Tibial artery (tissue), 4 donors: ENCODE data around the gene WDR49.

Experiments
- DNase-seq, 2 donors: peaks; one replicate each; pipeline ENCODE4 v3.0.0-alpha.2; 2019
- H3K27ac ChIP-seq, 2 donors: fragments of 200-600 bp; sonication (generic) in 1 of 2; 1 replicate in 1 of 2; 2 replicates in 1 of 2; pipeline ENCODE4 v1.5.1; 2018 to 2019; ENCODE audit warnings: mild to moderate bottlenecking in 1 of 2
- H3K27me3 ChIP-seq, 2 donors: fragments of 200-600 bp; sonication (generic) in 1 of 2; one replicate each; pipeline versions ENCODE4 v1.5.1 to v1.6.0; 2016 to 2019
- H3K36me3 ChIP-seq, 3 donors: fragments of 200-600 bp; sonication (generic) in 2 of 3; one replicate each; pipeline ENCODE4 v1.5.1; 2016 to 2019; ENCODE audit warnings: mild to moderate bottlenecking in 2 of 3
- H3K4me1 ChIP-seq, 4 donors: fragments of 200-600 bp; sonication (generic) in 2 of 4; 1 replicate in 3 of 4; 2 replicates in 1 of 4; pipeline ENCODE4 v1.5.1; 2016 to 2019
- H3K4me3 ChIP-seq, 2 donors: fragments of 200-600 bp; sonication (generic) in 1 of 2; 1 replicate in 1 of 2; 2 replicates in 1 of 2; pipeline ENCODE4 v1.5.1; 2018 to 2019; ENCODE audit warnings: mild to moderate bottlenecking in 2 of 2
- H3K9me3 ChIP-seq, 3 donors: fragments of 200-600 bp; sonication (generic) in 1 of 3; one replicate each; pipeline ENCODE4 v1.5.1; 2016 to 2019
- intact Hi-C: fragments of 100-400 bp; cut with DNase I; formaldehyde crosslinking; loops from one replicate; pipeline ENCODE4 v1.15.0; 2023; ENCODE audit warnings: low total_unique reads
- TF ChIP-seq, protein P1 (sequence below), 2 experiments: fragments of 200-600 bp in 1 of 2; fragments of 450-650 bp in 1 of 2; IDR thresholded peaks; one replicate each; pipeline ENCODE4 v1.5.1; 2017 to 2019; ENCODE audit warnings: antibody characterized with exemption in 2 of 2, mild to moderate bottlenecking in 1 of 2, moderate library complexity in 1 of 2

WDR49 gene

GRCh38 chr3:167521006-167521355, 132.8 kb downstream of the WDR49 start:
- Histone ChIP-seq H3K27me3 (no peaks in the 10 kb centered on the region), H3K4me1 (no peaks in the 10 kb centered on the region), H3K9me3 (no peaks in the 10 kb centered on the region), H3K27ac (no peak overlapping the region), H3K4me3 (no peak overlapping the region), H3K36me3 (no peaks in the 10 kb centered on the region)
- TF ChIP-seq, protein P1, sequence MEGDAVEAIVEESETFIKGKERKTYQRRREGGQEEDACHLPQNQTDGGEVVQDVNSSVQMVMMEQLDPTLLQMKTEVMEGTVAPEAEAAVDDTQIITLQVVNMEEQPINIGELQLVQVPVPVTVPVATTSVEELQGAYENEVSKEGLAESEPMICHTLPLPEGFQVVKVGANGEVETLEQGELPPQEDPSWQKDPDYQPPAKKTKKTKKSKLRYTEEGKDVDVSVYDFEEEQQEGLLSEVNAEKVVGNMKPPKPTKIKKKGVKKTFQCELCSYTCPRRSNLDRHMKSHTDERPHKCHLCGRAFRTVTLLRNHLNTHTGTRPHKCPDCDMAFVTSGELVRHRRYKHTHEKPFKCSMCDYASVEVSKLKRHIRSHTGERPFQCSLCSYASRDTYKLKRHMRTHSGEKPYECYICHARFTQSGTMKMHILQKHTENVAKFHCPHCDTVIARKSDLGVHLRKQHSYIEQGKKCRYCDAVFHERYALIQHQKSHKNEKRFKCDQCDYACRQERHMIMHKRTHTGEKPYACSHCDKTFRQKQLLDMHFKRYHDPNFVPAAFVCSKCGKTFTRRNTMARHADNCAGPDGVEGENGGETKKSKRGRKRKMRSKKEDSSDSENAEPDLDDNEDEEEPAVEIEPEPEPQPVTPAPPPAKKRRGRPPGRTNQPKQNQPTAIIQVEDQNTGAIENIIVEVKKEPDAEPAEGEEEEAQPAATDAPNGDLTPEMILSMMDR (IDR thresholded peaks at IDR 0.05) = no peak
- no peak for DNase-seq
- intact Hi-C loops = no loop called here

GRCh38 chr3:167520266-167521005, 133.3 kb downstream of the WDR49 start:
- H3K27me3 ChIP-seq = no peaks in the 10 kb centered on the region
- no peaks in the 10 kb centered on the region for H3K36me3 ChIP-seq
- H3K27ac ChIP-seq = no peak overlapping the region
- intact Hi-C loops = no loop called here
- H3K4me1 ChIP-seq = no peaks in the 10 kb centered on the region
- TF ChIP-seq, protein P1 (IDR thresholded peaks at IDR 0.05) = no peak
- H3K4me3 ChIP-seq = no peak overlapping the region
- DNase-seq = no peak
- H3K9me3 ChIP-seq = no peaks in the 10 kb centered on the region

DNA sequence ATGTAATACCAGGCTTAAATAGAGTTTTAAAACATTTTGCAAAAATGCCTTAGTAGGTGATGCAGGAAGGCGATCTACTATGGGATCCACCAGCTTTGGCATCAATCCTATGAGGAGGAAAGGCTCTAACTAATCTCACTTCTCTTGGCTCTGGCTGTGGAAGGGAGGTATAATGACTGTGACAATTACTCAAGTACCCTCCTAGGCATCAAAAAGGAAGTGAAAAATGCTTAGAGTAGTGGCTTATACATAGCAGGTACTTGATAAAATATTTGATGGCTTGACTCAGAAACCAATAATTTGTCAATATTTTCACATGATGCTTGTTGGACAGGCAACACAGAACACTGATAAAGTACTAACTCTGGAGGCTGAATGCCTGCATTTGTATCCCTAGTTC, 145.8 kb downstream of the WDR49 start:
- no peaks in the 10 kb centered on the region for H3K27me3 ChIP-seq
- H3K9me3 ChIP-seq = no peaks in the 10 kb centered on the region
- DNase-seq = no peak
- intact Hi-C loops = no loop called here
- H3K4me1 ChIP-seq = no peaks in the 10 kb centered on the region
- no peaks in the 10 kb centered on the region for H3K36me3 ChIP-seq
- TF ChIP-seq, protein P1 (IDR thresholded peaks at IDR 0.05) = no peak
- no peak overlapping the region for H3K4me3 ChIP-seq
- H3K27ac ChIP-seq = no peak overlapping the region

DNA sequence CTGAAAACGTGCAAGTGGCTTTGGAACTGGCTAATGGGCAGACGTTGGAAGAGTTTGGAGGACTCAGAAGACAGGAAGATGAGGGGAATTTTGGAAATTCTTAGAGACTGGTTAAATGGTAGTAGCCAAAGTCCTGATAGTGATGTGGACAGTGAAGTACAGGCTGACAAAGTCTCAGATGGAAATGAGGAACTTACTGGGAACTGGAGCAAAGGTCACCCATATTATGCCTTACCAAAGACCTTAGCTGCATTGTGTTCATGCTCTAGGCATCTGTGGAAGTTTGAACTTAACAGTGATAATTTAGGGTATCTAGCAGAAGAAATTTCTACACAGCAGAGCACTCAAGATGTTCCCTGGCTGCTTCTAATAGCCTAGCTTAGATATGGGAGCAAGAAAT, 151.3 kb downstream of the WDR49 start:
- H3K9me3 ChIP-seq = no peaks in the 10 kb centered on the region
- TF ChIP-seq, protein P1 (IDR thresholded peaks at IDR 0.05) = no peak
- no peaks in the 10 kb centered on the region for H3K36me3 ChIP-seq
- no peak overlapping the region for H3K4me3 ChIP-seq
- no peaks in the 10 kb centered on the region for H3K4me1 ChIP-seq
- intact Hi-C loops = no loop called here
- H3K27me3 ChIP-seq = no peaks in the 10 kb centered on the region
- no peak for DNase-seq
- H3K27ac ChIP-seq = no peak overlapping the region

- no peaks in the 10 kb centered on the region for H3K9me3 ChIP-seq
- no peaks in the 10 kb centered on the region for H3K36me3 ChIP-seq
- intact Hi-C loops = no loop called here
- TF ChIP-seq, protein P1 (IDR thresholded peaks at IDR 0.05) = no peak
- no peaks in the 10 kb centered on the region for H3K4me1 ChIP-seq
- H3K4me3 ChIP-seq = no peak overlapping the region
- no peak overlapping the region for H3K27ac ChIP-seq
- no peaks in the 10 kb centered on the region for H3K27me3 ChIP-seq
- no peak for DNase-seq
Observed at GRCh38 chr3:167501941-167502340, 151.8 kb downstream of the WDR49 start.

DNA sequence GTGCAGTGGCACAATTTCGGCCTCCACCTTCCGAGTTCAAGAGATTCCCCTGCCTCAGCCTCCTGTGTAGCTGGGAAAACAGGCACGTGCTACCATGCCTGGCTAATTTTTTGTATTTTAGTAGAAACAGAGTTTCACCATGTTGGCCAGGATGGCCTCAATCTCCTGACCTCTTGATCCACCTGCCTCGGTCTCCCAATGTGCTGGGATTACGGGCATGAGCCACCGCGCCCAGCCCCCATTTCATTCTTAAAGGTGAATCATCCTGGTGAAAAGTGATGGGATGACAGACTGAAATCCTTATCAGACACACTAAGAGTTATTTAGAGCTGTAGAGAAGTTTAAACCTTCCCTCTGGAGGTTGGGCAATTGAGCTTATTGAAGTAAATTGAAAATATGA, 155.8 kb downstream of the WDR49 start:
- TF ChIP-seq, protein P1 (IDR thresholded peaks at IDR 0.05) = no peak

More for the DNA sequence above, 155.8 kb downstream of the WDR49 start:
- DNase-seq = no peak
- Histone ChIP-seq H3K9me3 (no peaks in the 10 kb centered on the region), H3K36me3 (no peaks in the 10 kb centered on the region), H3K4me1 (no peaks in the 10 kb centered on the region), H3K4me3 (no peak overlapping the region), H3K27me3 (no peaks in the 10 kb centered on the region), H3K27ac (no peak overlapping the region)
- intact Hi-C loops = no loop called here
